WTC11 (cell line): ENCODE results near the gene NME5. TPM values are rescaled to one million over a fixed set of nuclear protein-coding genes. Genes with fewer than 3 reads are reported as not detected.

Experiments used
- ATAC-seq: fragments of 200-7000 bp; cut with Tn5 transposase; 2 replicates; pipeline ENCODE4 v1.10.0; 2021; ENCODE audit warnings: mild to moderate bottlenecking, moderate library complexity
- CTCF ChIA-PET: fragments of 300-600 bp; sonication (Branson Sonifier 250); formaldehyde crosslinking; loops from one replicate; lab custom pipeline; 2021; ENCODE audit warnings: antibody characterized with exemption; lab: Charles Lee
- POLR2A ChIA-PET: fragments of 350-600 bp; sonication (Branson Sonifier 250); formaldehyde crosslinking; loops from one replicate; lab custom pipeline; 2021; ENCODE audit warnings: antibody characterized with exemption; lab: Charles Lee
- DNase-seq: peaks from one replicate; pipeline ENCODE4 v3.0.0; 2021; ENCODE audit warnings: low spot score
- H3K27ac Mint-ChIP-seq: 2 replicates; pipeline ENCODE4 v1.8.0; 2021; ENCODE audit warnings: mixed read lengths
- H3K27me3 Mint-ChIP-seq: 2 replicates; pipeline ENCODE4 v1.8.0; 2021; ENCODE audit warnings: low read depth, mild to moderate bottlenecking, moderate library complexity, mixed read lengths
- H3K36me3 Mint-ChIP-seq: 2 replicates; pipeline ENCODE4 v1.8.0; 2021; ENCODE audit warnings: mixed read lengths
- H3K4me1 Mint-ChIP-seq: 2 replicates; pipeline ENCODE4 v1.8.0; 2022; ENCODE audit warnings: mixed read lengths
- H3K4me3 Mint-ChIP-seq: 2 replicates; pipeline ENCODE4 v1.8.0; 2021; ENCODE audit warnings: mild to moderate bottlenecking, moderate library complexity, mixed read lengths
- H3K9me3 Mint-ChIP-seq: 2 replicates; pipeline ENCODE4 v1.8.0; 2021; ENCODE audit warnings: mixed read lengths
- ATF2 ChIP-seq: sonication (generic); formaldehyde crosslinking; IDR thresholded peaks from 2 replicates; pipeline ENCODE4 v1.8.1; 2022; ENCODE audit warnings: low read depth, missing genetic modification reagents, borderline replicate concordance
- CBFB ChIP-seq: sonication (generic); formaldehyde crosslinking; IDR thresholded peaks from 2 replicates; pipeline ENCODE4 v1.8.1; 2022; ENCODE audit warnings: mild to moderate bottlenecking, low read depth, missing genetic modification reagents
- CREB1 ChIP-seq: sonication (generic); formaldehyde crosslinking; IDR thresholded peaks from 2 replicates; pipeline ENCODE4 v1.8.0; 2023; ENCODE audit warnings: mild to moderate bottlenecking, missing genetic modification reagents
- E2F4 ChIP-seq: sonication (generic); formaldehyde crosslinking; IDR thresholded peaks from 2 replicates; pipeline ENCODE4 v1.8.1; 2022; ENCODE audit warnings: low read depth, mild to moderate bottlenecking, moderate library complexity, missing genetic modification reagents, borderline replicate concordance
- FOXP1 ChIP-seq: sonication (generic); formaldehyde crosslinking; IDR thresholded peaks from 2 replicates; pipeline ENCODE4 v1.8.0; 2022; ENCODE audit warnings: missing genetic modification reagents, mild to moderate bottlenecking, moderate library complexity, borderline replicate concordance
- GABPB1 ChIP-seq: sonication (generic); formaldehyde crosslinking; IDR thresholded peaks from 2 replicates; pipeline ENCODE4 v1.8.1; 2023; ENCODE audit warnings: mild to moderate bottlenecking, missing genetic modification reagents
- NFATC4 ChIP-seq: fragments of 250-450 bp; sonication (Bioruptor Pico); IDR thresholded peaks from 2 replicates; pipeline ENCODE4 v1.9.0; 2021; ENCODE audit warnings: mild to moderate bottlenecking
- NFE2L1 ChIP-seq: sonication (generic); formaldehyde crosslinking; IDR thresholded peaks from 2 replicates; pipeline ENCODE4 v1.8.1; 2023; ENCODE audit warnings: missing genetic modification reagents
- NR3C1 ChIP-seq: sonication (generic); formaldehyde crosslinking; conservative IDR thresholded peaks from 2 replicates; pipeline ENCODE4 v1.8.1; 2023; ENCODE audit warnings: low read depth, mild to moderate bottlenecking, missing genetic modification reagents
- OVOL2 ChIP-seq: fragments of 250-450 bp; sonication (Bioruptor Pico); IDR thresholded peaks from 2 replicates; pipeline ENCODE4 v1.9.0; 2021; ENCODE audit warnings: mild to moderate bottlenecking, borderline replicate concordance
- PREB ChIP-seq: sonication (generic); formaldehyde crosslinking; IDR thresholded peaks from 2 replicates; pipeline ENCODE4 v1.8.1; 2022; ENCODE audit warnings: mild to moderate bottlenecking, missing genetic modification reagents, moderate library complexity, borderline replicate concordance
- SP1 ChIP-seq: sonication (generic); formaldehyde crosslinking; conservative IDR thresholded peaks from 2 replicates; pipeline ENCODE4 v1.8.1; 2022; ENCODE audit warnings: missing genetic modification reagents
- TCF7 ChIP-seq: sonication (generic); formaldehyde crosslinking; IDR thresholded peaks from 2 replicates; pipeline ENCODE4 v1.8.0; 2022; ENCODE audit warnings: mild to moderate bottlenecking, low read depth, missing genetic modification reagents, moderate library complexity
- TEAD4 ChIP-seq: sonication (generic); formaldehyde crosslinking; IDR thresholded peaks from 2 replicates; pipeline ENCODE4 v1.8.0; 2022; ENCODE audit warnings: mild to moderate bottlenecking, missing genetic modification reagents
- ZNF138 ChIP-seq: sonication (generic); formaldehyde crosslinking; conservative IDR thresholded peaks from 2 replicates; pipeline ENCODE4 v1.8.1; 2022; ENCODE audit warnings: mild to moderate bottlenecking, moderate library complexity, missing genetic modification reagents
- ZNF416 ChIP-seq: fragments of 250-450 bp; sonication (Bioruptor Pico); IDR thresholded peaks from 2 replicates; pipeline ENCODE4 v1.9.0; 2021; ENCODE audit warnings: mild to moderate bottlenecking, inconsistent platforms
- total RNA-seq: library from RNA; stranded (reverse); gene quantifications from 3 replicates; pipeline ENCODE4 v1.2.3, GENCODE V29; 2021
- TF ChIP-seq, protein P1 (sequence below): fragments of 200-600 bp; IDR thresholded peaks from 2 replicates; pipeline ENCODE4 v1.8.0; 2022; ENCODE audit warnings: antibody characterized with exemption
- TF ChIP-seq, protein P2 (sequence below): sonication (generic); formaldehyde crosslinking; IDR thresholded peaks from 2 replicates; pipeline ENCODE4 v1.8.0; 2023; ENCODE audit warnings: missing genetic modification reagents, mild to moderate bottlenecking, borderline replicate concordance
- TF ChIP-seq, protein P3 (sequence below): sonication (generic); formaldehyde crosslinking; IDR thresholded peaks from 2 replicates; pipeline ENCODE4 v1.8.0; 2022; ENCODE audit warnings: mild to moderate bottlenecking, missing genetic modification reagents

NME5 gene
- total RNA-seq, 1 experiment from 2014 or later, result 0.74 TPM

DNA sequence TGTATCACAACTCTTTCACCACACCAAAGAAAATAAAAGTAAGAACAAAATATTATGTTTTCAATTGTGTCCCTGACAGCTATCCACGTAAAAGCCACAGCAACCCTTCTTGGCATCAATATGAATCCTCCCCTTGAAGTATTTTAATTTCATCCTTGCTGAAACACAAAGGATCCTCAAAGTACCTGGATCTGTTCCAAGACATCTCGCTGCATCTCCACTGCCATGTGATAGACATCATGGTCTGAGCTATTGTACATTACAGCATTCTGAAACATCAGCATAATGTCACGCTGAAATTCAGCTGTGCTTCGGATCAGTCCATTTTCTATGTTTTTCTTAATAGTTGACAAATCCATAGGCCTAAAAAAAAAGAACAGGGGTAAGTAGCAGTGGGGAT lies 21.5 kb upstream of the NME5 start:
- POLR2A ChIA-PET, result no interaction called here
- no peak overlapping the region for H3K27ac Mint-ChIP-seq
- TF ChIP-seq, protein P1, sequence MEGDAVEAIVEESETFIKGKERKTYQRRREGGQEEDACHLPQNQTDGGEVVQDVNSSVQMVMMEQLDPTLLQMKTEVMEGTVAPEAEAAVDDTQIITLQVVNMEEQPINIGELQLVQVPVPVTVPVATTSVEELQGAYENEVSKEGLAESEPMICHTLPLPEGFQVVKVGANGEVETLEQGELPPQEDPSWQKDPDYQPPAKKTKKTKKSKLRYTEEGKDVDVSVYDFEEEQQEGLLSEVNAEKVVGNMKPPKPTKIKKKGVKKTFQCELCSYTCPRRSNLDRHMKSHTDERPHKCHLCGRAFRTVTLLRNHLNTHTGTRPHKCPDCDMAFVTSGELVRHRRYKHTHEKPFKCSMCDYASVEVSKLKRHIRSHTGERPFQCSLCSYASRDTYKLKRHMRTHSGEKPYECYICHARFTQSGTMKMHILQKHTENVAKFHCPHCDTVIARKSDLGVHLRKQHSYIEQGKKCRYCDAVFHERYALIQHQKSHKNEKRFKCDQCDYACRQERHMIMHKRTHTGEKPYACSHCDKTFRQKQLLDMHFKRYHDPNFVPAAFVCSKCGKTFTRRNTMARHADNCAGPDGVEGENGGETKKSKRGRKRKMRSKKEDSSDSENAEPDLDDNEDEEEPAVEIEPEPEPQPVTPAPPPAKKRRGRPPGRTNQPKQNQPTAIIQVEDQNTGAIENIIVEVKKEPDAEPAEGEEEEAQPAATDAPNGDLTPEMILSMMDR, result no peak
- TF ChIP-seq CBFB (CRISPR knock-in tag), result no peak
- no peak for TF ChIP-seq ZNF138 (CRISPR knock-in tag)
- TF ChIP-seq ZNF416 (CRISPR knock-in tag), result no peak
- TF ChIP-seq PREB (CRISPR knock-in tag), result no peak
- no peak for TF ChIP-seq CREB1 (CRISPR knock-in tag)
- no peak for TF ChIP-seq NR3C1
- no peak for TF ChIP-seq NFE2L1 (CRISPR knock-in tag)
- TF ChIP-seq SP1 (CRISPR knock-in tag), result no peak
- DNase-seq (no peak), ATAC-seq (no peak)
- CTCF ChIA-PET, result no interaction called here
- H3K4me1 Mint-ChIP-seq, result no peaks in the 10 kb centered on the region
- no peaks in the 10 kb centered on the region for H3K9me3 Mint-ChIP-seq
- H3K27me3 Mint-ChIP-seq, result no peaks in the 10 kb centered on the region
- no peak overlapping the region for H3K4me3 Mint-ChIP-seq
- peaks cover 90% of the 10 kb centered on the region for H3K36me3 Mint-ChIP-seq

GRCh38 chr5:138159666-138160065 lies 20.4 kb upstream of the NME5 start:
- H3K27me3 Mint-ChIP-seq, result no peaks in the 10 kb centered on the region
- no peaks in the 10 kb centered on the region for H3K9me3 Mint-ChIP-seq
- H3K36me3 Mint-ChIP-seq, result peaks cover 79% of the 10 kb centered on the region
- POLR2A ChIA-PET, result no interaction called here
- no peaks in the 10 kb centered on the region for H3K4me1 Mint-ChIP-seq
- no peak overlapping the region for H3K4me3 Mint-ChIP-seq
- TF ChIP-seq GABPB1, result no peak
- TF ChIP-seq, protein P2, sequence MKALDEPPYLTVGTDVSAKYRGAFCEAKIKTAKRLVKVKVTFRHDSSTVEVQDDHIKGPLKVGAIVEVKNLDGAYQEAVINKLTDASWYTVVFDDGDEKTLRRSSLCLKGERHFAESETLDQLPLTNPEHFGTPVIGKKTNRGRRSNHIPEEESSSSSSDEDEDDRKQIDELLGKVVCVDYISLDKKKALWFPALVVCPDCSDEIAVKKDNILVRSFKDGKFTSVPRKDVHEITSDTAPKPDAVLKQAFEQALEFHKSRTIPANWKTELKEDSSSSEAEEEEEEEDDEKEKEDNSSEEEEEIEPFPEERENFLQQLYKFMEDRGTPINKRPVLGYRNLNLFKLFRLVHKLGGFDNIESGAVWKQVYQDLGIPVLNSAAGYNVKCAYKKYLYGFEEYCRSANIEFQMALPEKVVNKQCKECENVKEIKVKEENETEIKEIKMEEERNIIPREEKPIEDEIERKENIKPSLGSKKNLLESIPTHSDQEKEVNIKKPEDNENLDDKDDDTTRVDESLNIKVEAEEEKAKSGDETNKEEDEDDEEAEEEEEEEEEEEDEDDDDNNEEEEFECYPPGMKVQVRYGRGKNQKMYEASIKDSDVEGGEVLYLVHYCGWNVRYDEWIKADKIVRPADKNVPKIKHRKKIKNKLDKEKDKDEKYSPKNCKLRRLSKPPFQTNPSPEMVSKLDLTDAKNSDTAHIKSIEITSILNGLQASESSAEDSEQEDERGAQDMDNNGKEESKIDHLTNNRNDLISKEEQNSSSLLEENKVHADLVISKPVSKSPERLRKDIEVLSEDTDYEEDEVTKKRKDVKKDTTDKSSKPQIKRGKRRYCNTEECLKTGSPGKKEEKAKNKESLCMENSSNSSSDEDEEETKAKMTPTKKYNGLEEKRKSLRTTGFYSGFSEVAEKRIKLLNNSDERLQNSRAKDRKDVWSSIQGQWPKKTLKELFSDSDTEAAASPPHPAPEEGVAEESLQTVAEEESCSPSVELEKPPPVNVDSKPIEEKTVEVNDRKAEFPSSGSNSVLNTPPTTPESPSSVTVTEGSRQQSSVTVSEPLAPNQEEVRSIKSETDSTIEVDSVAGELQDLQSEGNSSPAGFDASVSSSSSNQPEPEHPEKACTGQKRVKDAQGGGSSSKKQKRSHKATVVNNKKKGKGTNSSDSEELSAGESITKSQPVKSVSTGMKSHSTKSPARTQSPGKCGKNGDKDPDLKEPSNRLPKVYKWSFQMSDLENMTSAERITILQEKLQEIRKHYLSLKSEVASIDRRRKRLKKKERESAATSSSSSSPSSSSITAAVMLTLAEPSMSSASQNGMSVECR (CRISPR knock-in tag), result no peak
- TF ChIP-seq NR3C1, result no peak
- TF ChIP-seq ATF2 (CRISPR knock-in tag), result no peak
- TF ChIP-seq E2F4 (CRISPR knock-in tag), result no peak
- TF ChIP-seq FOXP1 (CRISPR knock-in tag), result no peak
- TF ChIP-seq OVOL2 (CRISPR knock-in tag), result no peak
- no peak for TF ChIP-seq NFATC4 (CRISPR knock-in tag)
- no peak for TF ChIP-seq TCF7
- TF ChIP-seq, protein P3, sequence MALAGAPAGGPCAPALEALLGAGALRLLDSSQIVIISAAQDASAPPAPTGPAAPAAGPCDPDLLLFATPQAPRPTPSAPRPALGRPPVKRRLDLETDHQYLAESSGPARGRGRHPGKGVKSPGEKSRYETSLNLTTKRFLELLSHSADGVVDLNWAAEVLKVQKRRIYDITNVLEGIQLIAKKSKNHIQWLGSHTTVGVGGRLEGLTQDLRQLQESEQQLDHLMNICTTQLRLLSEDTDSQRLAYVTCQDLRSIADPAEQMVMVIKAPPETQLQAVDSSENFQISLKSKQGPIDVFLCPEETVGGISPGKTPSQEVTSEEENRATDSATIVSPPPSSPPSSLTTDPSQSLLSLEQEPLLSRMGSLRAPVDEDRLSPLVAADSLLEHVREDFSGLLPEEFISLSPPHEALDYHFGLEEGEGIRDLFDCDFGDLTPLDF (CRISPR knock-in tag), result no peak
- no peak for TF ChIP-seq TEAD4 (CRISPR knock-in tag)
- CTCF ChIA-PET, result no interaction called here
- H3K27ac Mint-ChIP-seq, result no peak overlapping the region
- DNase-seq, result no peak
- no peak for ATAC-seq
